Keratinocyte (primary cell): ENCODE results near the gene CCDC92B. TPM values are rescaled to one million over a fixed set of nuclear protein-coding genes. Genes with fewer than 3 reads are reported as not detected.

ENCODE experiments used
- DNase-seq: peaks from one replicate; pipeline ENCODE4 v3.0.0-alpha.2; 2011; ENCODE audit warnings: low read depth, missing footprints, low spot score
- FAIRE-seq: peaks from 2 replicates; lab custom pipeline; 2011; peaks lifted over from hg19 to GRCh38; lab: Jason Lieb, UNC
- H2AFZ ChIP-seq: 2 replicates; pipeline ENCODE4 v1.6.0; 2012; ENCODE audit warnings: low read length, control low read depth, inconsistent platforms; ENCODE audit not compliant: control insufficient read depth
- H3K27ac ChIP-seq: 2 replicates; pipeline ENCODE4 v1.5.1; 2011; ENCODE audit warnings: low read length; ENCODE audit not compliant: control insufficient read depth, insufficient read depth
- H3K27me3 ChIP-seq: 3 replicates; pipeline ENCODE4 v1.6.0; 2011; ENCODE audit warnings: low read length; ENCODE audit not compliant: control insufficient read depth, insufficient read depth; ENCODE audit errors: extremely low read depth
- H3K36me3 ChIP-seq, 2 experiments: 2 replicates in 1 of 2; 3 replicates in 1 of 2; pipeline ENCODE4 v1.5.1; 2011; ENCODE audit warnings: low read length in 2 of 2, mild to moderate bottlenecking in 1 of 2; ENCODE audit not compliant: control insufficient read depth in 2 of 2, insufficient read depth in 2 of 2; ENCODE audit errors: extremely low read depth in 1 of 2
- H3K4me1 ChIP-seq: 3 replicates; pipeline ENCODE4 v1.5.1; 2011; ENCODE audit warnings: low read length; ENCODE audit not compliant: control insufficient read depth, insufficient read depth; ENCODE audit errors: extremely low read depth
- H3K4me2 ChIP-seq: 3 replicates; pipeline ENCODE4 v1.6.0; 2011; ENCODE audit warnings: low read depth, low read length; ENCODE audit not compliant: control insufficient read depth, insufficient read depth; ENCODE audit errors: extremely low read depth
- H3K4me3 ChIP-seq, 3 experiments: fragments of 200-600 bp in 1 of 3; sonication (generic) in 1 of 3; 2 replicates in 2 of 3; 3 replicates in 1 of 3; pipeline ENCODE4 v1.5.1; 2011 to 2016; ENCODE audit warnings: low read length in 3 of 3, mild to moderate bottlenecking in 3 of 3, control low read depth in 2 of 3, inconsistent platforms in 1 of 3, low read depth in 1 of 3, mixed read lengths in 1 of 3, mixed run types in 1 of 3, moderate library complexity in 1 of 3; ENCODE audit not compliant: control insufficient read depth in 2 of 3, insufficient read depth in 2 of 3; ENCODE audit errors: extremely low read depth in 1 of 3
- H3K79me2 ChIP-seq: 2 replicates; pipeline ENCODE4 v1.6.0; 2012; ENCODE audit warnings: low read length; ENCODE audit not compliant: control insufficient read depth, insufficient read depth
- H3K9ac ChIP-seq: 3 replicates; pipeline ENCODE4 v1.6.0; 2011; ENCODE audit warnings: low read length; ENCODE audit not compliant: control insufficient read depth, insufficient read depth; ENCODE audit errors: extremely low read depth
- H3K9me1 ChIP-seq: 3 replicates; pipeline ENCODE4 v1.6.0; 2011; ENCODE audit warnings: low read length; ENCODE audit not compliant: control insufficient read depth, insufficient read depth; ENCODE audit errors: extremely low read depth
- H3K9me3 ChIP-seq: 2 replicates; pipeline ENCODE4 v1.5.1; 2012; ENCODE audit warnings: low read depth, low read length; ENCODE audit not compliant: control insufficient read depth
- H4K20me1 ChIP-seq: 3 replicates; pipeline ENCODE4 v1.6.0; 2011; ENCODE audit warnings: low read length; ENCODE audit not compliant: control insufficient read depth, insufficient read depth; ENCODE audit errors: extremely low read depth
- EZH2 ChIP-seq: IDR thresholded peaks from one replicate; pipeline ENCODE4 v1.6.1; 2012; ENCODE audit warnings: inconsistent platforms, mild to moderate bottlenecking, low read length, moderate library complexity
- dilution Hi-C: fragments of 300-500 bp; cut with MboI; formaldehyde crosslinking; loops from one replicate; pipeline ENCODE4 v1.7.0; 2020; ENCODE audit warnings: low sequenced_read_pairs; ENCODE audit not compliant: extremely low pct_ligation_motif_present
- polyA plus RNA-seq, 5 experiments: library from polyadenylated mRNA; depleted of rRNA in 3 of 5; stranded (reverse) in 3 of 5; stranded (forward) in 1 of 5; unstranded in 1 of 5; fragments of >200 nt; gene quantifications; 1 replicate in 1 of 5; 2 replicates in 3 of 5; 3 replicates in 1 of 5; pipeline versions ENCODE4 v1.2.1 to v1.2.3, GENCODE V29; 2011 to 2012; ENCODE audit warnings: missing spikeins in 2 of 5, low read depth in 1 of 5, low replicate concordance in 1 of 5
- TF ChIP-seq, protein P1 (sequence below), 3 experiments: IDR thresholded peaks in 1 of 3; conservative IDR thresholded peaks in 1 of 3; optimal IDR thresholded peaks in 1 of 3; 2 replicates in 2 of 3; 3 replicates in 1 of 3; pipeline versions ENCODE3 to v1.5.1; 2011; ENCODE audit warnings: low read length in 3 of 3, mild to moderate bottlenecking in 3 of 3, moderate library complexity in 2 of 3, control low read depth in 1 of 3, inconsistent platforms in 1 of 3; ENCODE audit not compliant: insufficient read depth in 2 of 3; ENCODE audit errors: extremely low read depth in 1 of 3

Gene CCDC92B
- polyA plus RNA-seq, 1 donor (not counting 4 experiments of a cell fraction or from before 2014, with no cell fraction given) = not detected

- no peak for DNase-seq
- peaks cover 69% of the 10 kb centered on the region for H3K79me2 ChIP-seq
- peak overlapping the region; percentile 52 to 79 (median 59) for H3K4me3 ChIP-seq
- peak overlapping the region; percentile 76 for H3K27ac ChIP-seq
- H3K4me2 ChIP-seq = peak overlapping the region; percentile 83
- FAIRE-seq = no peak
- no peaks in the 10 kb centered on the region for H3K9me3 ChIP-seq
- peaks cover 2% of the 10 kb centered on the region for H3K9me1 ChIP-seq
- peaks cover 0 to 2% of the 10 kb centered on the region in 2 experiments for H3K36me3 ChIP-seq
- dilution Hi-C loops = no loop called here
- H3K4me1 ChIP-seq = peaks cover 44% of the 10 kb centered on the region
- H2AFZ ChIP-seq = no peak overlapping the region
- peak overlapping the region; percentile 78 for H3K9ac ChIP-seq
- TF ChIP-seq EZH2 = no peak
- TF ChIP-seq, protein P1, sequence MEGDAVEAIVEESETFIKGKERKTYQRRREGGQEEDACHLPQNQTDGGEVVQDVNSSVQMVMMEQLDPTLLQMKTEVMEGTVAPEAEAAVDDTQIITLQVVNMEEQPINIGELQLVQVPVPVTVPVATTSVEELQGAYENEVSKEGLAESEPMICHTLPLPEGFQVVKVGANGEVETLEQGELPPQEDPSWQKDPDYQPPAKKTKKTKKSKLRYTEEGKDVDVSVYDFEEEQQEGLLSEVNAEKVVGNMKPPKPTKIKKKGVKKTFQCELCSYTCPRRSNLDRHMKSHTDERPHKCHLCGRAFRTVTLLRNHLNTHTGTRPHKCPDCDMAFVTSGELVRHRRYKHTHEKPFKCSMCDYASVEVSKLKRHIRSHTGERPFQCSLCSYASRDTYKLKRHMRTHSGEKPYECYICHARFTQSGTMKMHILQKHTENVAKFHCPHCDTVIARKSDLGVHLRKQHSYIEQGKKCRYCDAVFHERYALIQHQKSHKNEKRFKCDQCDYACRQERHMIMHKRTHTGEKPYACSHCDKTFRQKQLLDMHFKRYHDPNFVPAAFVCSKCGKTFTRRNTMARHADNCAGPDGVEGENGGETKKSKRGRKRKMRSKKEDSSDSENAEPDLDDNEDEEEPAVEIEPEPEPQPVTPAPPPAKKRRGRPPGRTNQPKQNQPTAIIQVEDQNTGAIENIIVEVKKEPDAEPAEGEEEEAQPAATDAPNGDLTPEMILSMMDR (optimal IDR thresholded peaks at IDR 0.05 in 1 of 3, IDR thresholded peaks at IDR 0.05 in 1 of 3, conservative IDR thresholded peaks at IDR 0.05 in 1 of 3; ENCODE audit: extremely low read depth in 1 of 3, insufficient read depth in 2 of 3, low read length in 3 of 3) = no peak
- H4K20me1 ChIP-seq = peaks cover 38% of the 10 kb centered on the region
- H3K27me3 ChIP-seq = no peaks in the 10 kb centered on the region
These were observed 39.2 kb downstream of the CCDC92B start for GRCh38 chr17:2710071-2710802.

- dilution Hi-C loops = no loop called here
- Histone ChIP-seq H3K9ac (peak overlapping the region; percentile 78), H3K9me1 (peaks cover 2% of the 10 kb centered on the region), H3K36me3 (peaks cover 4 to 8% of the 10 kb centered on the region in 2 experiments), H3K27ac (peak overlapping the region; percentile 76), H3K4me1 (peaks cover 44% of the 10 kb centered on the region), H3K4me3 (peak overlapping the region; percentile 52 to 79 (median 59)), H2AFZ (no peak overlapping the region), H3K9me3 (no peaks in the 10 kb centered on the region), H3K79me2 (peaks cover 79% of the 10 kb centered on the region), H4K20me1 (peaks cover 46% of the 10 kb centered on the region), H3K27me3 (no peaks in the 10 kb centered on the region), H3K4me2 (peak overlapping the region; percentile 83)
- TF ChIP-seq EZH2 = no peak
- TF ChIP-seq, protein P1 (optimal IDR thresholded peaks at IDR 0.05 in 1 of 3, IDR thresholded peaks at IDR 0.05 in 1 of 3, conservative IDR thresholded peaks at IDR 0.05 in 1 of 3; ENCODE audit: extremely low read depth in 1 of 3, insufficient read depth in 2 of 3, low read length in 3 of 3) = no peak
- DNase-seq (peak; percentile 46), FAIRE-seq (no peak)
These were observed 40.2 kb downstream of the CCDC92B start for GRCh38 chr17:2709183-2709661.
